HepG2 (cell line): ENCODE results near the gene PC. TPM values are rescaled to one million over a fixed set of nuclear protein-coding genes. Genes with fewer than 3 reads are reported as not detected.
A peak's percentile ranks its signal among the peaks of the same experiment; 100 is the strongest.

Source experiments
- ATAC-seq: fragments of 200-7000 bp; cut with Tn5 transposase; 3 replicates; pipeline ENCODE4 v1.9.1; 2020; ENCODE audit warnings: mild to moderate bottlenecking, moderate library complexity
- BruUV-seq: library from RNA; stranded (reverse); fragments of 400-500 nt; replicated peaks from 2 replicates; lab custom pipeline; 2021; lab: Mats Ljungman, UMichigan
- CTCF ChIA-PET: fragments of 300-600 bp; formaldehyde crosslinking; extraction: SDS; loops from one replicate; lab custom pipeline; 2021; ENCODE audit warnings: low total read pairs, inconsistent platforms, low intra/inter-chr PET ratio; lab: Yijun Ruan, JAX
- POLR2A ChIA-PET: fragments of 350-600 bp; sonication (Branson Sonifier 250); formaldehyde crosslinking; loops from one replicate; lab custom pipeline; 2020; ENCODE audit warnings: antibody characterized with exemption, inconsistent platforms; lab: Yijun Ruan, JAX
- DNase-seq: peaks from one replicate; pipeline ENCODE4 v3.0.0-alpha.2; 2015; ENCODE audit warnings: low spot score
- FAIRE-seq: peaks from 3 replicates; lab custom pipeline; 2011; peaks lifted over from hg19 to GRCh38; lab: Jason Lieb, UNC
- H2AFZ ChIP-seq: one replicate; pipeline ENCODE4 v1.6.1; 2011; ENCODE audit warnings: low read length, inconsistent platforms
- H3K27ac ChIP-seq: fragments of 300-600 bp; 3 replicates; pipeline ENCODE4 v1.8.0; 2011; ENCODE audit warnings: mixed run types, mild to moderate bottlenecking, mixed read lengths, low read length, inconsistent platforms; ENCODE audit not compliant: insufficient read depth; ENCODE audit errors: extremely low read length
- H3K27me3 ChIP-seq, 2 experiments: fragments of 200-600 bp in 1 of 2; 2 replicates in 1 of 2; 3 replicates in 1 of 2; pipeline versions ENCODE4 v1.6.0 to v1.8.0; 2011; ENCODE audit warnings: low read length in 2 of 2, mild to moderate bottlenecking in 2 of 2, moderate library complexity in 2 of 2, inconsistent platforms in 1 of 2; ENCODE audit not compliant: insufficient read depth in 2 of 2, control insufficient read depth in 1 of 2
- H3K36me3 ChIP-seq, 2 experiments: fragments of 200-600 bp in 1 of 2; replicated peaks in 1 of 2; 2 replicates in 1 of 2; 3 replicates in 1 of 2; pipeline versions ENCODE4 v1.5.1 to v1.8.0; 2011; ENCODE audit warnings: low read length in 2 of 2, inconsistent platforms in 1 of 2; ENCODE audit not compliant: insufficient read depth in 2 of 2, control insufficient read depth in 1 of 2
- H3K4me1 ChIP-seq: 2 replicates; pipeline ENCODE4 v1.5.1; 2012; ENCODE audit warnings: low read length, inconsistent platforms; ENCODE audit not compliant: insufficient read depth
- H3K4me2 ChIP-seq: 2 replicates; pipeline ENCODE4 v1.6.0; 2011; ENCODE audit warnings: low read depth, low read length, inconsistent platforms
- H3K4me3 ChIP-seq, 3 experiments: fragments of 200-600 bp in 1 of 3; sonication (generic), shearing (Covaris generic) in 1 of 3; replicated peaks in 1 of 3; 2 replicates each; pipeline ENCODE4 v1.5.1; 2011 to 2016; ENCODE audit warnings: low read length in 3 of 3, inconsistent platforms in 2 of 3, low read depth in 2 of 3, mild to moderate bottlenecking in 2 of 3, control low read depth in 1 of 3, mixed read lengths in 1 of 3; ENCODE audit not compliant: insufficient read depth in 1 of 3
- H3K79me2 ChIP-seq: one replicate; pipeline ENCODE4 v1.6.1; 2011; ENCODE audit warnings: low read length, inconsistent platforms; ENCODE audit not compliant: insufficient read depth
- H3K9ac ChIP-seq: 2 replicates; pipeline ENCODE4 v1.6.0; 2011; ENCODE audit warnings: mild to moderate bottlenecking, low read depth, low read length, inconsistent platforms; ENCODE audit not compliant: insufficient read depth
- H3K9me3 ChIP-seq: 2 replicates; pipeline ENCODE4 v1.5.1; 2012; ENCODE audit warnings: mild to moderate bottlenecking, low read length
- H4K20me1 ChIP-seq: 2 replicates; pipeline ENCODE4 v1.6.0; 2011; ENCODE audit warnings: inconsistent platforms, mild to moderate bottlenecking, low read length, moderate library complexity; ENCODE audit not compliant: insufficient read depth
- CTCF ChIP-seq: sonication (generic); formaldehyde crosslinking; IDR thresholded peaks from 2 replicates; pipeline ENCODE4 v1.5.0; 2020; ENCODE audit warnings: mild to moderate bottlenecking, missing genetic modification reagents, moderate library complexity
- GZF1 ChIP-seq: sonication (generic); formaldehyde crosslinking; IDR thresholded peaks from 2 replicates; pipeline ENCODE4 v1.5.1; 2020; ENCODE audit warnings: mild to moderate bottlenecking, missing genetic modification reagents
- MNT ChIP-seq: fragments of 450-650 bp; IDR thresholded peaks from 2 replicates; pipeline ENCODE4 v1.6.1; 2016
- SAP130 ChIP-seq: IDR thresholded peaks from 2 replicates; pipeline ENCODE4 v1.6.1; 2016; ENCODE audit warnings: low read depth
- STAG1 ChIP-seq: sonication (generic); formaldehyde crosslinking; IDR thresholded peaks from 2 replicates; pipeline ENCODE4 v1.4.0; 2020; ENCODE audit warnings: missing genetic modification reagents
- WGBS: methylation state at CpG from one replicate; pipeline ENCODE4 v1.1.6; 2017; ENCODE audit warnings: low lambda C conversion rate; 5-methylcytosine and 5-hydroxymethylcytosine counted together
- in situ Hi-C: cut with HindIII; loops from 2 replicates; pipeline ENCODE4 v1.10.0; 2017; ENCODE audit warnings: low pct_unique_long_range_greater_than_20kb; ENCODE audit not compliant: extremely low pct_ligation_motif_present
- intact Hi-C: fragments of 100-400 bp; cut with micrococcal nuclease; formaldehyde crosslinking; loops from one replicate; pipeline ENCODE4 v1.10.0; 2022; ENCODE audit not compliant: unreplicated experiment
- polyA plus RNA-seq, 8 experiments: library from polyadenylated mRNA; depleted of rRNA in 3 of 8; stranded (reverse) in 7 of 8; unstranded in 1 of 8; fragments of >200 nt; fragmentation: Illumina TruSeq in 4 of 8; extraction: Trizol in 4 of 8; gene quantifications; 2 replicates each; pipeline versions ENCODE4 v1.2.1 to v1.2.3, GENCODE V29; 2011 to 2016; ENCODE audit warnings: low read depth in 4 of 8, missing spikeins in 1 of 8, mixed read lengths in 1 of 8; ENCODE audit not compliant: insufficient read depth in 1 of 8
- total RNA-seq, 5 experiments: library from RNA; depleted of rRNA; stranded (reverse); fragments of >200 nt; fragmentation: Illumina TruSeq; extraction: Trizol; gene quantifications; 2 replicates each; pipeline ENCODE4 v1.2.3, GENCODE V29; 2016; ENCODE audit warnings: low read depth in 1 of 5

Gene PC
- total and polyA plus RNA-seq, 2 of the 13 experiments (the other 11 are each of a cell fraction or from before 2014, with no cell fraction given): 29.0 to 39.0 TPM

DNA sequence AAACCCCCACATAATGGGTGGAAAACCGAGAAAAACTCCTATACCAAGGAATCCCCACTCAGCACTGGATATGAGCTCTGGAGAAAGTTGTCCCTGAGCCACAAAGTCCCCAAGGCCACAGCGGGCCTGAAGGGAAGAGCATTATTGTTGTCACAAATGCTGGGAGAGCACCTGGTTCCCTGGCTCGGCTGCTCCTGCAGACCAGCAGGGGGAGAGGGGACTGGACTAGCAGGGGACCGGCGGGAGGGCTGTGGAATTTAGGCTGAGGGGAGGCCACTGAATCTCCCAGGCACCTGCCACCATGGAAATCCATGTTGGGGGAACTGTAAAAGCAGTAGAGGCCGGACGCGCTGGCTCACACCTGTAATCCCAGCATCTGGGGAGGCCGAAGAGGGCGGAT lies 7.0 kb downstream of the PC start:
- no peak for DNase-seq
- TF ChIP-seq CTCF (CRISPR knock-in tag) (peak; percentile 34; the same call in 1 of the 2 replicates), MNT (no peak), GZF1 (CRISPR knock-in tag) (no peak), STAG1 (CRISPR knock-in tag) (peak; percentile 20), SAP130 (peak; percentile 22; the same call in 1 of the 2 replicates)
- TF ChIP-seq, all 625 proteins: peak for 3
- Histone ChIP-seq H3K4me3 (no peak overlapping the region), H3K4me2 (no peak overlapping the region), H3K9ac (no peak overlapping the region), H3K36me3 (peaks cover 0 to 2% of the 10 kb centered on the region in 2 experiments; a peak in 2 of 5 replicates), H3K27ac (peak overlapping the region; percentile 26), H3K27me3 (no peaks in the 10 kb centered on the region), H3K9me3 (no peaks in the 10 kb centered on the region), H4K20me1 (no peaks in the 10 kb centered on the region), H2AFZ (no peak overlapping the region), H3K4me1 (peaks cover 27% of the 10 kb centered on the region), H3K79me2 (no peaks in the 10 kb centered on the region)
- ChIA-PET POLR2A (interaction anchor here (1.2 to 2.2 kb wide), 2 partner anchors 14 to 45 kb away, joined by 3 to 8 read pairs; no protein-coding TSS in a partner anchor), CTCF (no interaction called here)
- FAIRE-seq (no peak), ATAC-seq (peak; percentile 77)
- in situ Hi-C loops: no loop called here
- intact Hi-C loops: no loop called here
- 94% methylated on average over 8 of the region's 10 CpGs for WGBS
- no TSS peak for BruUV-seq
